ENCODE measurements around the gene MYBPH. TPM values are rescaled to one million over a fixed set of nuclear protein-coding genes. Genes with fewer than 3 reads are reported as not detected.
A peak's percentile ranks its signal among the peaks of the same experiment; 100 is the strongest.

Gene MYBPH
- total and polyA plus RNA-seq, 12 donors, result 0.64 TPM; not detected in 11

GRCh38 chr1:203178821-203179666 is 3.4 kb upstream of the MYBPH start:
- 89 to 92% (median 91%) methylated on average over 7 to 14 of the region's 14 CpGs for WGBS, 4 donors
- no peak overlapping the region for H3K4me3 ChIP-seq
- H3K36me3 ChIP-seq (replicated peaks in 1 of 2), result no peaks in the 10 kb centered on the region
- H3K27me3 ChIP-seq, result no peaks in the 10 kb centered on the region
- peaks cover 4 to 14% of the 10 kb centered on the region in 2 donors for H3K4me1 ChIP-seq (replicated peaks in 1 of 2)
- DNase-seq, result no peak
- intact Hi-C loops (cut with DNase I), result no loop called here
- H3K9me3 ChIP-seq (replicated peaks in 1 of 3), result no peaks in the 10 kb centered on the region
- TF ChIP-seq POLR2A (IDR thresholded peaks at IDR 0.05) (no peak), CTCF (IDR thresholded peaks at IDR 0.05) (no peak)
- no peak overlapping the region for H3K27ac ChIP-seq

GRCh38 chr1:203178083-203178482 is 2.5 kb upstream of the MYBPH start:
- 62 to 68% (median 65%) methylated on average over 4 to 5 of the region's 5 CpGs for WGBS, 4 donors
- no peak overlapping the region for H3K4me3 ChIP-seq
- intact Hi-C loops (cut with DNase I), result no loop called here
- H3K27me3 ChIP-seq, result no peaks in the 10 kb centered on the region
- no peaks in the 10 kb centered on the region for H3K36me3 ChIP-seq (replicated peaks in 1 of 2)
- H3K4me1 ChIP-seq (replicated peaks in 1 of 2), result peaks cover 4 to 14% of the 10 kb centered on the region in 2 donors
- no peak for DNase-seq
- no peak for TF ChIP-seq CTCF (IDR thresholded peaks at IDR 0.05)
- TF ChIP-seq POLR2A (IDR thresholded peaks at IDR 0.05), result no peak
- no peaks in the 10 kb centered on the region for H3K9me3 ChIP-seq (replicated peaks in 1 of 3)
- H3K27ac ChIP-seq, result peak overlapping the region in 1 of 5 donors; percentile 50

GRCh38 chr1:203177470-203178039 is 1.9 kb upstream of the MYBPH start:
- peak in 6 of 7 donors; percentile 36 to 65 (median 52) for DNase-seq
- H3K36me3 ChIP-seq (replicated peaks in 1 of 2), result no peaks in the 10 kb centered on the region
- no peaks in the 10 kb centered on the region for H3K27me3 ChIP-seq
- intact Hi-C loops (cut with DNase I), result no loop called here
- H3K9me3 ChIP-seq (replicated peaks in 1 of 3), result no peaks in the 10 kb centered on the region
- WGBS, 4 donors, result 24 to 41% (median 38%) methylated on average over 6 to 9 of the region's 9 CpGs
- H3K27ac ChIP-seq, result peak overlapping the region in 1 of 5 donors; percentile 50
- peaks cover 4 to 14% of the 10 kb centered on the region in 2 donors for H3K4me1 ChIP-seq (replicated peaks in 1 of 2)
- no peak for TF ChIP-seq CTCF (IDR thresholded peaks at IDR 0.05)
- no peak for TF ChIP-seq POLR2A (IDR thresholded peaks at IDR 0.05)
- no peak overlapping the region for H3K4me3 ChIP-seq

GRCh38 chr1:203177036-203177405 is 1.4 kb upstream of the MYBPH start:
- WGBS, 4 donors, result 92 to 96% (median 93%) methylated on average over 6 of the region's 6 CpGs

More at GRCh38 chr1:203177036-203177405, 1.4 kb upstream of the MYBPH start:
- no peaks in the 10 kb centered on the region for H3K9me3 ChIP-seq (replicated peaks in 1 of 3)
- peaks cover 4 to 14% of the 10 kb centered on the region in 2 donors for H3K4me1 ChIP-seq (replicated peaks in 1 of 2)
- H3K27me3 ChIP-seq, result no peaks in the 10 kb centered on the region
- intact Hi-C loops (cut with DNase I), result no loop called here
- TF ChIP-seq POLR2A (IDR thresholded peaks at IDR 0.05) (no peak), CTCF (IDR thresholded peaks at IDR 0.05) (no peak)
- DNase-seq, result no peak
- no peak overlapping the region for H3K4me3 ChIP-seq
- no peaks in the 10 kb centered on the region for H3K36me3 ChIP-seq (replicated peaks in 1 of 2)
- no peak overlapping the region for H3K27ac ChIP-seq

Measured in adrenal gland (tissue), 12 donors.